DOHH2 (cell line): ENCODE results near the gene FRMD3.

Experiments
- H3F3A ChIP-seq: fragments of 200-600 bp; sonication (generic), shearing (Covaris generic); 2 replicates; pipeline ENCODE4 v1.6.0; 2016; ENCODE audit warnings: antibody characterized with exemption, mild to moderate bottlenecking; ENCODE audit not compliant: control insufficient read depth, insufficient read depth
- H3K27ac ChIP-seq: fragments of 200-600 bp; sonication (generic); 2 replicates; pipeline ENCODE4 v1.5.1; 2014; ENCODE audit warnings: low read depth, mild to moderate bottlenecking, low read length, moderate library complexity
- H3K27me3 ChIP-seq: fragments of 200-600 bp; sonication (generic); 2 replicates; pipeline ENCODE4 v1.6.1; 2014; ENCODE audit warnings: mild to moderate bottlenecking, low read length, mixed read lengths; ENCODE audit not compliant: control insufficient read depth
- H3K36me3 ChIP-seq: fragments of 200-600 bp; sonication (generic); 2 replicates; pipeline ENCODE4 v1.6.1; 2014; ENCODE audit warnings: mild to moderate bottlenecking, low read length, moderate library complexity, mixed read lengths; ENCODE audit not compliant: control insufficient read depth
- H3K4me1 ChIP-seq: fragments of 200-600 bp; sonication (generic); 2 replicates; pipeline ENCODE4 v1.6.1; 2014; ENCODE audit warnings: mild to moderate bottlenecking, low read length, mixed read lengths; ENCODE audit not compliant: control insufficient read depth
- H3K4me2 ChIP-seq: fragments of 200-600 bp; sonication (generic); 2 replicates; pipeline ENCODE4 v1.6.0; 2014; ENCODE audit warnings: mild to moderate bottlenecking, low read length, moderate library complexity
- H3K4me3 ChIP-seq: fragments of 200-600 bp; sonication (generic); 2 replicates; pipeline ENCODE4 v1.5.1; 2014; ENCODE audit warnings: mild to moderate bottlenecking, low read length, mixed read lengths
- H3K79me2 ChIP-seq: fragments of 200-600 bp; sonication (generic); 2 replicates; pipeline ENCODE4 v1.6.1; 2014; ENCODE audit warnings: mild to moderate bottlenecking, low read length, mixed read lengths; ENCODE audit not compliant: control insufficient read depth
- H3K9me2 ChIP-seq: fragments of 200-600 bp; sonication (generic); replicated peaks from 2 replicates; pipeline ENCODE4 v1.6.1; 2014; ENCODE audit warnings: mild to moderate bottlenecking, low read length, mixed read lengths; ENCODE audit not compliant: control insufficient read depth
- H3K9me3 ChIP-seq: fragments of 200-600 bp; sonication (generic); 2 replicates; pipeline ENCODE4 v1.6.1; 2014; ENCODE audit warnings: antibody characterized with exemption, low read length, mixed read lengths; ENCODE audit not compliant: control insufficient read depth, insufficient read depth
- H4K20me1 ChIP-seq: fragments of 200-600 bp; sonication (generic); 2 replicates; pipeline ENCODE4 v1.6.0; 2014; ENCODE audit warnings: low read depth, mild to moderate bottlenecking, antibody characterized with exemption, low read length, moderate library complexity; ENCODE audit not compliant: control insufficient read depth, insufficient read depth
- EZH2phosphoT487 ChIP-seq: fragments of 200-600 bp; sonication (generic); IDR thresholded peaks from 2 replicates; pipeline ENCODE4 v1.6.1; 2017; ENCODE audit warnings: borderline replicate concordance, mild to moderate bottlenecking, antibody characterized with exemption, low read length, moderate library complexity, mixed read lengths
- TF ChIP-seq, protein P1 (sequence below): fragments of 200-600 bp; sonication (generic); IDR thresholded peaks from one replicate; pipeline ENCODE4 v1.5.1; 2014; ENCODE audit warnings: antibody characterized with exemption, mild to moderate bottlenecking, low read depth, low read length; ENCODE audit not compliant: poor library complexity, severe bottlenecking

Gene FRMD3

GRCh38 chr9:83538172-83538889 is at the start of gene FRMD3:
Gene FRMD3, minus strand, starts transcription at chr9:83538401. Its CDS starts 170 bp downstream, at chr9:83538231.
- Histone ChIP-seq H3K36me3 (no peaks in the 10 kb centered on the region), H3K27ac (no peak within 1 kb of the TSS), H3K4me1 (no peaks in the 10 kb centered on the region), H3K9me2 (no peaks in the 10 kb centered on the region), H3F3A (no peaks in the 10 kb centered on the region), H3K79me2 (no peaks in the 10 kb centered on the region), H3K4me2 (no peak within 1 kb of the TSS), H4K20me1 (no peaks in the 10 kb centered on the region), H3K4me3 (no peak within 1 kb of the TSS), H3K27me3 (no peaks in the 10 kb centered on the region), H3K9me3 (no peaks in the 10 kb centered on the region)
- TF ChIP-seq, protein P1, sequence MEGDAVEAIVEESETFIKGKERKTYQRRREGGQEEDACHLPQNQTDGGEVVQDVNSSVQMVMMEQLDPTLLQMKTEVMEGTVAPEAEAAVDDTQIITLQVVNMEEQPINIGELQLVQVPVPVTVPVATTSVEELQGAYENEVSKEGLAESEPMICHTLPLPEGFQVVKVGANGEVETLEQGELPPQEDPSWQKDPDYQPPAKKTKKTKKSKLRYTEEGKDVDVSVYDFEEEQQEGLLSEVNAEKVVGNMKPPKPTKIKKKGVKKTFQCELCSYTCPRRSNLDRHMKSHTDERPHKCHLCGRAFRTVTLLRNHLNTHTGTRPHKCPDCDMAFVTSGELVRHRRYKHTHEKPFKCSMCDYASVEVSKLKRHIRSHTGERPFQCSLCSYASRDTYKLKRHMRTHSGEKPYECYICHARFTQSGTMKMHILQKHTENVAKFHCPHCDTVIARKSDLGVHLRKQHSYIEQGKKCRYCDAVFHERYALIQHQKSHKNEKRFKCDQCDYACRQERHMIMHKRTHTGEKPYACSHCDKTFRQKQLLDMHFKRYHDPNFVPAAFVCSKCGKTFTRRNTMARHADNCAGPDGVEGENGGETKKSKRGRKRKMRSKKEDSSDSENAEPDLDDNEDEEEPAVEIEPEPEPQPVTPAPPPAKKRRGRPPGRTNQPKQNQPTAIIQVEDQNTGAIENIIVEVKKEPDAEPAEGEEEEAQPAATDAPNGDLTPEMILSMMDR = no peak
- TF ChIP-seq EZH2phosphoT487 = no peak

DNA sequence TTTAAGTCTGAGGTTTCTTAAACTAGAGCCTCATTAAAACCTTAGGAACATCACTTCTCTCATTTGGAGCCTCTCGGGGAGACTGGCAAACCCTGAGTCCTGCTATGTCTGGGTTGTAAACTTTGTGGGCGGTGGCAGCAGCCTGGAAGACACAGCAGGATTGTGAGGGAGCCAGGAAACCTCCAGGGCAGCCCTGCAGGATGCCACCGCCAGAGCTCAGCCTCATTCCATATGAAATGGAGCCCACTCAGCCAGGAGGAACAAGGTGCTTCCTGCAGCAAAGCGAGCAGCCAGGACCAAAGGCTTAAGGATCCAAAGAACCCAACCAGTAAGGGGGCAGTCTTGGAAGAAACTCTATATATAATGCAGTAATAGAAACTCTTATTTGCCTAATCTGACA is 46.8 kb upstream of the FRMD3 start:
- H3K4me1 ChIP-seq = no peaks in the 10 kb centered on the region
- TF ChIP-seq, protein P1 = no peak
- no peak for TF ChIP-seq EZH2phosphoT487
- H4K20me1 ChIP-seq = no peaks in the 10 kb centered on the region
- no peaks in the 10 kb centered on the region for H3K79me2 ChIP-seq
- H3K36me3 ChIP-seq = no peaks in the 10 kb centered on the region
- H3K27ac ChIP-seq = no peak overlapping the region
- no peak overlapping the region for H3K4me3 ChIP-seq
- H3K4me2 ChIP-seq = no peak overlapping the region
- H3F3A ChIP-seq = no peaks in the 10 kb centered on the region
- no peaks in the 10 kb centered on the region for H3K27me3 ChIP-seq
- no peaks in the 10 kb centered on the region for H3K9me3 ChIP-seq
- H3K9me2 ChIP-seq = no peaks in the 10 kb centered on the region

DNA sequence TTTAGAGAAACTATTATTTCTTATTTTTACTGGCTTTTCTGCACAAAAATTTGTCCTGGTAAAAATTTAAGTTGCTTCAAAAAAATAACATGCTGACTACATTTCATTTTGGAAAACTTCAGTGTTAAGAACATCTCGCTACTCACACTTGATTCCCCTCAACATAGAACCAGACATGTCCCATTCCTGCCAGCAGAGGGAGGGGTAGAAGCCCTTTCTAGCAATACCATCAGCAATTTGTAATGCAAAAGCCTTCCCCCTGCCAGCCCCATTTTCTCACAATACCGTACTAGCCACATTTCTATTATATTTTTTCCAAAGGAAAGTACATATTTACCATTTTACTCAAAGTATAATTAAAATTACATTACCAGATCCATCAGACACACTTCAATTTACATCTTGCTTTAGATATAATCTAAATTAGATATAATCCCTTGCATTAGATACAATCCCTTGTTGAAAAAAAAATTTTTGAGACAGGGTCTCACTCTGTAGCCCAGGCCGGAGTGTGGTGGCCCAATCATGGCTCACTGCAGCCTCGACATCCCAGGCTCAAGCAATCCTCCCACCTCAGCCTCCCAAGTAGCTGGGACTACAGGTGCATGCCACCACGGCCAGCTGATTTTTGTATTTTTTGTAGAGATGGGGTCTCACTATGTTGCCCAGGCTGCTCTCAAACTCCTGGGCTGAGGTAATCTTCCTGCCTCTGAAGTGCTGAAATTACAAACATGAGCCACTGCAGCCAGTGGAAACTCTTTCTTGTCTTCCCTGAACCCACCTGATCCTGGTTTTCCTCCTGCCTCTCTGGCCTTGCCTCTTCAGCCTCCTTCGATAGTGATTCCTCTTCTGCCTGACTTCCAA is 45.2 kb upstream of the FRMD3 start:
- Histone ChIP-seq H3K4me1 (no peaks in the 10 kb centered on the region), H3K36me3 (no peaks in the 10 kb centered on the region)

More for the DNA sequence above, 45.2 kb upstream of the FRMD3 start:
- TF ChIP-seq, protein P1 = peak; percentile 51
- TF ChIP-seq EZH2phosphoT487 = no peak
- H3F3A ChIP-seq = no peaks in the 10 kb centered on the region
- no peaks in the 10 kb centered on the region for H3K9me2 ChIP-seq
- H3K27ac ChIP-seq = no peak overlapping the region
- no peaks in the 10 kb centered on the region for H3K27me3 ChIP-seq
- H3K9me3 ChIP-seq = no peaks in the 10 kb centered on the region; the same call in 1 of the 2 replicates
- no peaks in the 10 kb centered on the region for H4K20me1 ChIP-seq
- H3K4me3 ChIP-seq = no peak overlapping the region
- no peaks in the 10 kb centered on the region for H3K79me2 ChIP-seq
- no peak overlapping the region for H3K4me2 ChIP-seq
